ENCODE data around the gene GMCL2. TPM values are rescaled to one million over a fixed set of nuclear protein-coding genes. Genes with fewer than 3 reads are reported as not detected.
A peak's percentile ranks its signal among the peaks of the same experiment; 100 is the strongest.

Gene GMCL2, protein sequence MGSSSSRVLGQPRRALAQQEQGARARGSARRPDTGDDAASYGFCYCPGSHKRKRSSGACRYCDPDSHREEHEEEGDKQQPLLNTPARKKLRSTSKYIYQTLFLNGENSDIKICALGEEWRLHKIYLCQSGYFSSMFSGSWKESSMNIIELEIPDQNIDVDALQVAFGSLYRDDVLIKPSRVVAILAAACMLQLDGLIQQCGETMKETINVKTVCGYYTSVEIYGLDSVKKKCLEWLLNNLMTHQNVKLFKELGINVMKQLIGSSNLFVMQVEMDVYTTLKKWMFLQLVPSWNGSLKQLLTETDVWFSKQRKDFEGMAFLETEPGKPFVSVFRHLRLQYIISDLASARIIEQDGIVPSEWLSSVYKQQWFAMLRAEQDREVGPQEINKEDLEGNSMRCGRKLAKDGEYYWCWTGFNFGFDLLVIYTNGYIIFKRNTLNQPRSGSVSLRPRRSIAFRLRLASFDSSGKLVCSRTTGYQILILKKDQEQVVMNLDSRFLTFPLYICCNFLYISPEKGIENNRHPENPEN
- not detected for total RNA-seq

DNA sequence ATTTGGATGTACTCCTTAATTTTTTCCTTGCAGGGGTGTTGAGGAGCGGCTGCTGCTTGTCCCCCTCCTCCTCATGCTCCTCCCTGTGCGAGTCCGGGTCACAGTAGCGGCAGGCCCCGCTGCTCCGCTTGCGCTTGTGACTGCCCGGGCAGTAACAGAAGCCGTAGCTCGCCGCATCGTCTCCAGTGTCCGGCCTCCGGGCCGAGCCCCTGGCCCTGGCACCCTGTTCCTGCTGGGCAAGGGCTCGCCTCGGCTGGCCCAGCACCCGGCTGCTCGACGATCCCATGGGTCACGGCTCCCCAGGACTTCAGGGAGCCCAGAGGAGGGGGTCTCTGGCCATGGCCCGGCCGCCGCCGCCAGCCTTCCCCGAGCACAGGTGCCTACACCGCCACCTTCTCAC lies at the start of gene GMCL2:
GMCL2 (minus strand) TSS at position 358 of the 400 bp plus-strand sequence; CDS start at position 286, 72 bp downstream.
- intact Hi-C loops (cut with micrococcal nuclease): no loop called here
- CTCF ChIA-PET: interaction anchor here (0.6 kb wide), 1 partner anchor 94 kb away, joined by 3 read pairs; no protein-coding TSS in a partner anchor
- Mint-ChIP-seq H3K9me3 (no peaks in the 10 kb centered on the region), H3K27me3 (ENCODE audit: low read depth) (no peaks in the 10 kb centered on the region), H3K27ac (no peak within 1 kb of the TSS), H3K4me3 (no peak within 1 kb of the TSS), H3K4me1 (ENCODE audit: low read depth) (peaks cover 6% of the 10 kb centered on the region), H3K36me3 (ENCODE audit: low read depth) (no peaks in the 10 kb centered on the region)
- no peak for DNase-seq

DNA sequence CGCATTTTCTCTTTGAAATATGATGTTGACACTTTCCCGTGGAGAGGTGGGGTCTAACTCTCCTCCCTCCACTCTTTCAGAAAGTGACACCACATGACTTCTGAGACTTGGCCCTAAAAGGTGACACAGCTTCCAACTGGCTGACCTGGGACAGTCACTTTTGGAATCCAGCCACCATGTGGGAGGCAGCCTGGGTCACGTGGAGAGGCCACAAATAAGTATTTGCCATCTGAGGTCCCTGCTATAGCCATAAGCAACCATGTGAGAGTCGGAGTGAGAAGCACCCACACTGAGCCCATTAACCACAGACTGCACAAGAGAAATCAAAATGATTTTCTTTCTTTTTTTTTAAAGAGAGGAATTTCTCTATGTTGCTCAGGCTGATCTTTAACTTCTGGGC lies 49.5 kb upstream of the GMCL2 start:
- CTCF ChIA-PET: interaction anchor here (0.9 kb wide), 1 partner anchor 44 kb away, joined by 4 read pairs; no protein-coding TSS in a partner anchor
- Mint-ChIP-seq H3K36me3 (ENCODE audit: low read depth) (peaks cover 3% of the 10 kb centered on the region), H3K4me3 (no peak overlapping the region), H3K4me1 (ENCODE audit: low read depth) (peaks cover 48% of the 10 kb centered on the region), H3K27me3 (ENCODE audit: low read depth) (no peaks in the 10 kb centered on the region), H3K27ac (no peak overlapping the region), H3K9me3 (no peaks in the 10 kb centered on the region)
- no peak for DNase-seq
- intact Hi-C loops (cut with micrococcal nuclease): loop anchor here (10.0 kb wide), 1 partner anchor 908 kb away; no protein-coding TSS in a partner anchor

DNA sequence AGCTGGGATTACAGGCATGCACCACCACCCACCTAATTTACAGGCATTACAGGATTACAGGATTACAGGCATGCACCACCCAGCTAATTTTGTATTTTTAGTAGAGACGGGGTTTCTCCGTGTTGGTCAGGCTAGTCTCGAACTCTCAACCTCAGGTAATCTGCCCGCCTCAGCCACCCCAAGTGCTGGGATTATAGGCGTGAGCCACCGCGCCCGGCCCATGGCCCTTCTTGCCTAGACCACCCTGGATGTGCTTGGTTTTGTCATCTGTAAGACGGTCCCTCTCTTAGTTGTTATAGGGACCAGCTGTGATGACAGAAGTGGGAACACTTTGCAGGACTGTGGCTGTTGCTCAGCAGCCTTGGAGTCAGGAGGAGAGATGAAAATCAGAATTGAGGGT lies 49.0 kb upstream of the GMCL2 start:
- intact Hi-C loops (cut with micrococcal nuclease): loop anchor here (10.0 kb wide), 1 partner anchor 909 kb away; no protein-coding TSS in a partner anchor
- H3K27me3 Mint-ChIP-seq (ENCODE audit: low read depth): no peaks in the 10 kb centered on the region
- H3K9me3 Mint-ChIP-seq: no peaks in the 10 kb centered on the region
- H3K4me3 Mint-ChIP-seq: no peak overlapping the region
- peaks cover 8% of the 10 kb centered on the region for H3K36me3 Mint-ChIP-seq (ENCODE audit: low read depth)
- DNase-seq: no peak
- CTCF ChIA-PET: interaction anchor here (0.7 to 1.6 kb wide), 3 partner anchors 15 to 45 kb away, joined by 4 to 7 read pairs (median 4); no protein-coding TSS in a partner anchor
- peaks cover 52% of the 10 kb centered on the region for H3K4me1 Mint-ChIP-seq (ENCODE audit: low read depth)
- no peak overlapping the region for H3K27ac Mint-ChIP-seq

DNA sequence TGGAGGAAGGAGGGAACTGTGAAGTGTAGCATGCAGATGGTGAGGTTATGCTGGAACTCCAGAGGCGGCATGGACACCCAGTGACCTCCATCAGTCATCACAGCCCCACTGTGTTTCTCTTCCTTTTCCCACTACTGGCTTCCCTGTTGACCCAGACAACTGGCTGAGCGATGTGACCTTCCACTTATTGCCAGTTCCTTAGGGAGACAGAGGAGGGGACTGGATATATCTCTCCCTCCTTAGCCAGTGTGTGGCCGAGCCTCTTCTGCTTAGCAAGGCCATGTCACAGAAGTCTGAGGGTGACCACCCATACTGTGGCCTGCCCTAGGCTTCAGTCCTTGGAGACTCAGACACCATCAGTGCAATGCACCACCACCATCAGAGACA lies 48.4 kb upstream of the GMCL2 start:
- no peak overlapping the region for H3K27ac Mint-ChIP-seq
- no peak overlapping the region for H3K4me3 Mint-ChIP-seq
- no peaks in the 10 kb centered on the region for H3K27me3 Mint-ChIP-seq (ENCODE audit: low read depth)
- no peaks in the 10 kb centered on the region for H3K9me3 Mint-ChIP-seq
- DNase-seq: no peak
- intact Hi-C loops (cut with micrococcal nuclease): loop anchor here (1.0 to 10.0 kb wide), 2 partner anchors 316 to 909 kb away; no protein-coding TSS in a partner anchor
- peaks cover 52% of the 10 kb centered on the region for H3K4me1 Mint-ChIP-seq (ENCODE audit: low read depth)
- H3K36me3 Mint-ChIP-seq (ENCODE audit: low read depth): peaks cover 14% of the 10 kb centered on the region
- CTCF ChIA-PET: interaction anchor here (0.7 to 1.6 kb wide), 6 partner anchors 10 to 42 kb away, joined by 3 to 8 read pairs (median 6); no protein-coding TSS in a partner anchor

DNA sequence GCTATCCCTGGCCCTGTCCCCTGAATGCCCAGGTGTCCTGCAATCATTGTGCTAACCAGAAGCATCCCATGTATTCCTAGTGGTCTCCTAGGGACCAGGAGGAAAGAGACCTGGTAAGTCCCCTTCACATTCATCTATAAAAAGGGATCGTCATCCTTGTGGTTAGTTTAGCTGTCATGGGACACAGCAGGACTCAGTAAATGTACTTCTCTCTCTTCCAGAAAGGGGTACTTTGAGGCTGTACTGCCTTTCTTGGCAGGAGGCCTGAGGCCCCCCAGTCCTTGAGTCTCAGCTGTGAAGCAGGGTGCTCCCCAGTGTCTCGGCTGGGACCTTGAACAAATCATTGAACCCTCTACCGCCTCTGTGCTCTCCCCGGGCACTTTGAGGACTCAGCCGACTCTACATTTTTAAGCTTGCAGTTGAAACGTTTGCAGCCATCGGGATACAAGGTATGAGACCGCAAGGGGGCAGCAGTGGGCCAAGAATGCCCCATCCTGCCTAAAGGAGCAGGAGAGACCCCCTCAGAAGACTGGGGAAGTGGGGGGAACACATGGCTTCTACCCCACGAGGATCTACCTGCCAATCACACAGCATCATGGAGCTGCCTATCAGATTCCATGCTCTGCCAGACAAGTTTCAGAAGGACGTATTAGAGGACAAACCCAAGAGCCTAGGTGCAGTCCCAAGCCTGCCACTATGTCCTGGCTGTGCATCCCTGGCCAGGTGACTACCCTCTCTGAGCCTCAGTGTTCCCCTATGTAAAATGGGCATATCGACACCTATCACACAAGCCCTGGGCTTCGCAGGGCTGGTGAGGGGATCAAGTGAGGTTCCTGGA lies 47.8 kb upstream of the GMCL2 start:
- peaks cover 19% of the 10 kb centered on the region for H3K36me3 Mint-ChIP-seq (ENCODE audit: low read depth)

DNA sequence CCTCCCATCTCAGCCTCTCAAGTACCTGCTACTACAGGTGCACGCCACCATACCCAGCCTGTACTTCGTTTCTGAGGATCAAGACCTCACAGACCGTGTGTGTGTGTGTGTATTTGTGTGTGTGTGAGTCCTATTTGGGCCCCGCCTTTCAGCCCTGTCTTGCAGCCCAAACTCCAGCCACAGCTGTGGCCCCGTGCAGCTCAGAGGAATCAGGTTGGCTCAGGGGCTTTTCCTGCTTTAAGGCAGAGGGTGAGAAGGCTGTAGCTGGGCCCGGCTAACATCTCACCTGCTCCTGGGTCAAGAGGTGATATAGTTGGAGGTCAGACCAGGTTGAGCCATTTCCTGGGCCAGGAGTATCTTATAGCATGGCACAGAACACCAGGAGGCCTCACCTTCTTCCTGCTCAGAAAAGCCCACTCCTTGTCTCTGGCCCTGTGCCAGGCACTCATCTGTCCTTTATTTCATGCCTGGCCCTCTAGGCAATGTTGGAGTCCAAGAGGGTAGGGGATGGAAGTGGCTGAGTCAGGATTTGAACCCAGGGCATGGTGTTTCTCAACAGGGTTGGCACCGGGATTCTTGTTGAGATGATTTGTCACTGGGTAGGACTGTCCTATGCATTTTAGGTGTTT lies 47.1 kb upstream of the GMCL2 start:
- Mint-ChIP-seq H3K36me3 (ENCODE audit: low read depth) (peaks cover 24% of the 10 kb centered on the region), H3K4me3 (no peak overlapping the region), H3K27me3 (ENCODE audit: low read depth) (no peaks in the 10 kb centered on the region), H3K27ac (no peak overlapping the region), H3K9me3 (no peaks in the 10 kb centered on the region), H3K4me1 (ENCODE audit: low read depth) (peaks cover 57% of the 10 kb centered on the region)
- DNase-seq: no peak
- CTCF ChIA-PET: interaction anchor here (0.6 to 1.6 kb wide), 9 partner anchors 9 to 1289 kb away, joined by 3 to 8 read pairs (median 4); partner anchors contain the start of gene HNRNPAB
- intact Hi-C loops (cut with micrococcal nuclease): loop anchor here (5.0 to 10.0 kb wide), 2 partner anchors 498 to 911 kb away; partner anchors contain the start of gene ZNF354A

More for the DNA sequence above, 47.8 kb upstream of the GMCL2 start:
- Mint-ChIP-seq H3K9me3 (no peaks in the 10 kb centered on the region), H3K4me3 (no peak overlapping the region), H3K27me3 (ENCODE audit: low read depth) (no peaks in the 10 kb centered on the region), H3K27ac (no peak overlapping the region), H3K4me1 (ENCODE audit: low read depth) (peaks cover 55% of the 10 kb centered on the region)
- CTCF ChIA-PET: interaction anchor here (0.6 to 1.6 kb wide), 9 partner anchors 9 to 178 kb away, joined by 3 to 8 read pairs (median 4); partner anchors contain the start of gene HNRNPAB
- intact Hi-C loops (cut with micrococcal nuclease): loop anchor here (1.0 to 10.0 kb wide), 3 partner anchors 316 to 910 kb away; partner anchors contain the start of gene ZNF354A
- DNase-seq: peak; percentile 89

DNA sequence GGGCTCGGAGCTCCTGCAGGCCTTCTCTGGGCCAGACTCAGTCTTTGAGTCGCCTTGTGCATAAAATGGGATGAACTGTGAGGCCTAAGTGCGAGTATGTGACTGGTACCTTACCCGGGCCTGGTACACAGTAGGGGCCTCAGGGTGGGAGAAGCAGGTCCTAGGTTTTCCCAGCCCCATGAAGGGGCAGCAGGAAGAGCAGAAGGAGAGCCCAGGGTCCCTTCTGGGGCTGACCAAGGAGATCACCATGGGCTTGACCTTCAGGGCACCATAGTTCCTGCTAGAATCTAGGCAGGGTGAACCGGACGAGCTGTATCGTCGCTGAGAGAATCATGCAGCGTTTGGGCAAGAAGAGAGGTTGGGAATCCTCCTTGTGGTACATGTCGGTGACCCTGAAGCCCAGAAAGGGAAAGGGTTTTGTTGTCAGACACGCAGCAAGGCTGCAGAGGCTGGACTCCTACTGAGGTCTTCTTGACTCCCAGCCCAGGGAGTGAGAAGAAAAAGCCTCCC lies 45.8 kb upstream of the GMCL2 start:
- Mint-ChIP-seq H3K27ac (peak overlapping the region; percentile 80), H3K27me3 (ENCODE audit: low read depth) (no peaks in the 10 kb centered on the region), H3K9me3 (no peaks in the 10 kb centered on the region), H3K4me3 (peak overlapping the region; percentile 68), H3K4me1 (ENCODE audit: low read depth) (peaks cover 55% of the 10 kb centered on the region), H3K36me3 (ENCODE audit: low read depth) (peaks cover 33% of the 10 kb centered on the region)
- intact Hi-C loops (cut with micrococcal nuclease): loop anchor here (1.0 to 10.0 kb wide), 4 partner anchors 29 to 912 kb away; partner anchors contain the start of genes COL23A1, HNRNPAB and ZNF354A
- DNase-seq: no peak
- CTCF ChIA-PET: interaction anchor here (1.0 kb wide), 1 partner anchor 47 kb away, joined by 3 read pairs; no protein-coding TSS in a partner anchor

DNA sequence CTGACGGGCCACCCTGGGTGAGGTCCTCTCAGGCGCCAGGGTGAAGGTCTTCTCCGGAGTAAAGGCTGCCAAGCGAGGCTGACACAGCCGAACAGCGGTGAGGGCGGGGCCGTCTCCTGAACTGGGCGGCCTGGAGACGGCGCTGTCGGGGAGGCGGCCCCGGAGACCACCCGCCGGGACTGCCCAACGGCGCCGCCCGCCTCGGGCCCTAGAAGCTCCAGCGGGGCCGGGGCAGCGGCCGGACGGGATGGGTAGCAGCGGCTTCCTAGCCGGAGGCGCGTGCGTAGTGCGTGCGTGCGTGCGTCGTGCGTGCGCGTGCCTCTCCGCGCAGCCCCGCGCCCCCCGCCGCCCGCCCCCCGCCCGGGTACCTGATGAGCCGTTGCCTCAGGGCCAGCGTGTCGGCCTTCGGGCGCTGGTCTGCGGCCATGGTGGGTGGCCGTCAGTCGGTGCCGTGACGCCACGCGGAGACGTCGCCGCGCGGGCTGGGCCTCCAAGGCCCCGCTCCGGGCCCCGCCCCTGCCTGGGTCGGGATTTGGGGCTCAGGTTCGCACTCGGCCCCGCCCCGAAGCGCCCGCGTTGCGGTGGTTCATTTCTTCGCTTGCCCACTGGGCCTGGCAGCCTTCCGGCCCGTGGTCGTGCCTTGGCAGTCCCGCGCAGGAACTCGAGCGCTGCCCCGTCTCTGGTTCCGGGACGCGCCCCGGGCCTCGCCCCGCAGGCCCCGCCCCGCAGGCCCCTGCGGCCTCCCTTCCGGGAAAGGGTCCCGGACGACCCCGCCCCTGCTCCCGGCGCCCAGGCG lies 45.2 kb upstream of the GMCL2 start, which contains the start of gene PHYKPL:
PHYKPL (minus strand) TSS at position 679 of the 796 bp plus-strand sequence; CDS start at position 427, 252 bp downstream.
- Mint-ChIP-seq H3K4me1 (ENCODE audit: low read depth) (peaks cover 55% of the 10 kb centered on the region), H3K9me3 (no peaks in the 10 kb centered on the region), H3K27ac (peak within 1 kb of the TSS; percentile 80), H3K36me3 (ENCODE audit: low read depth) (peaks cover 39% of the 10 kb centered on the region), H3K4me3 (peak within 1 kb of the TSS; percentile 86), H3K27me3 (ENCODE audit: low read depth) (no peaks in the 10 kb centered on the region)
- peak; percentile 63 for DNase-seq
- CTCF ChIA-PET: interaction anchor here (1.0 kb wide), 1 partner anchor 48 kb away, joined by 3 read pairs; no protein-coding TSS in a partner anchor
- intact Hi-C loops (cut with micrococcal nuclease): loop anchor here (1.0 to 10.0 kb wide), 4 partner anchors 28 to 912 kb away; partner anchors contain the start of genes COL23A1, HNRNPAB and ZNF354A

DNA sequence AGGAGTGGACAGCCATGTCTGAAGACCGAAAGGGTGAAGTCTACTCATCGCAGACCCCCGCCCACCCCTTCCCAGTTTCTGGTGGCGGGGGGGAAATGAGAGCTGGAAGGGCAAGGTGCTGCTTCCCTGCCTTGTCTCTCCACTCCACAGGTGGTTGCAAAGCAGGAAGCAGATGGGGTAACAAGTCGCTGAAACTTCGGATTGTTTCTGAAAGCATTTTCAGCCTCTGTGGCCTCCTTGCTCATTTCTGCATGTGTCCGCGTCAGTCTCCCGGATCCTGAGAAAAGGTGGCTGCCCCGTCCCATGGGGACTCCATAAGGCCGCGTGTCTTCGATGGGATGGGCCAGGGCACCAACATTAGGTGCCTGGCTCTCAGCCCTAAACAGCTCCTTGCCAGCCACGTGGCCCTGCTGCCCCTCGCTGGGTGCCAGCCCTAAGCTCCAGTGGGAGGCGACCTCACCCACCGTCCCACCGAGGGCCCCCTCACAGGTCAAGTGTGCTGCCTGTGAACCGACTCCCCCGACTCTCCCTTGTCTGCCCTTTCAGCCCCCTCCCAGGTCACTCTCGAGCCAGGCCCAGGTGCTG lies 44.5 kb upstream of the GMCL2 start:
- Mint-ChIP-seq H3K4me3 (peak overlapping the region; percentile 86), H3K4me1 (ENCODE audit: low read depth) (peaks cover 52% of the 10 kb centered on the region), H3K27ac (peak overlapping the region; percentile 73), H3K27me3 (ENCODE audit: low read depth) (no peaks in the 10 kb centered on the region), H3K9me3 (no peaks in the 10 kb centered on the region), H3K36me3 (ENCODE audit: low read depth) (peaks cover 46% of the 10 kb centered on the region)
- no peak for DNase-seq
- CTCF ChIA-PET: no interaction called here
- intact Hi-C loops (cut with micrococcal nuclease): loop anchor here (1.0 to 10.0 kb wide), 4 partner anchors 27 to 913 kb away; partner anchors contain the start of genes COL23A1, HNRNPAB and ZNF354A

DNA sequence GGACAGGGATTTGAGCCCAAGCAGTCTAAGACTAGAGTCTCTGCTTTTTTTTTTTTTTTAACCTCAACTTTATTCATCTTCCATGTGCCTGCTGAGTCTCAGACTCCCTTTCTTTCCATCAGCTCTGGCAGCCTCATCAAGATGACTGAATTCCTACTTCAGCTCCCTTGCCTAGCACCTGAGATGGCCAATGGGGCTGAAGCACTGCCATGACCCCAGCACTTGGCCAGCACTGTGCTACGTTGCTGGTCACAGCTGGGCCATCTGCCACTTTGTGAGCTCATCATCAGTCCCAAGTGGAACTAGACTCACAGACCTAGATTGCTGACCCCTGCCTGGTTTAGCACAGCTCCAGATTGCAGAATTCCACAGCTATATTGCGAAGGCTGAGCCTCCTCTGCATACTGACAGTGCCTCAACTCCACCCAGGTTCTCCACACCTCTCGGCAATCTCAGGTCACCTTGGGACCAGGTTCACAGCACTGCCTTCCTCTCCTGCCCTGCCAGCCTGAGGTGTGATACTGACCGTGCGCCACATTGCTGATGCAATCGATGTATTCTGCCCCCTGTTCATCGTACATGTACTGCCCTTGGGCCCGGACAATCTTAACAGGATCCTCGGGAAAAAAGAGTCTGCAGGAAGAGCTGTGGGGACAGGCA lies 43.8 kb upstream of the GMCL2 start:
- no peaks in the 10 kb centered on the region for H3K27me3 Mint-ChIP-seq (ENCODE audit: low read depth)
- peak overlapping the region; percentile 86 for H3K4me3 Mint-ChIP-seq
- H3K4me1 Mint-ChIP-seq (ENCODE audit: low read depth): peaks cover 49% of the 10 kb centered on the region
- H3K27ac Mint-ChIP-seq: peak overlapping the region; percentile 73
- H3K36me3 Mint-ChIP-seq (ENCODE audit: low read depth): peaks cover 49% of the 10 kb centered on the region
- DNase-seq: no peak
- CTCF ChIA-PET: no interaction called here
- H3K9me3 Mint-ChIP-seq: no peaks in the 10 kb centered on the region
- intact Hi-C loops (cut with micrococcal nuclease): loop anchor here (5.0 to 10.0 kb wide), 2 partner anchors 501 to 914 kb away; partner anchors contain the start of gene ZNF354A

All from activated naive CD4-positive, alpha-beta T cell treated with anti-CD3 and anti-CD28 coated beads for 36 hours (primary cell).